OCI-LY3 (cell line): ENCODE measurements around the gene C1QTNF2.

Experiments used
- CTCF ChIP-seq: fragments of 200-600, 300-600 bp; sonication (generic); IDR thresholded peaks from 2 replicates; pipeline ENCODE4 v1.5.1; 2014; ENCODE audit warnings: antibody characterized with exemption, low read length, low read depth
- EZH2phosphoT487 ChIP-seq: fragments of 200-600 bp; shearing (Covaris generic); IDR thresholded peaks from 2 replicates; pipeline ENCODE4 v1.6.1; 2018; ENCODE audit warnings: antibody characterized with exemption, mixed run types, low read depth

- no peak for TF ChIP-seq CTCF
- no peak for TF ChIP-seq EZH2phosphoT487
Measured at GRCh38 chr5:160325716-160326115, 44.7 kb downstream of the C1QTNF2 start.
